ENCODE data around the gene RLBP1. TPM values are rescaled to one million over a fixed set of nuclear protein-coding genes. Genes with fewer than 3 reads are reported as not detected.
A peak's percentile ranks its signal among the peaks of the same experiment; 100 is the strongest.

RLBP1 gene
- total and polyA plus RNA-seq, 9 of the 15 experiments (the other 6 are each of a cell fraction or from before 2014, with no cell fraction given) = 0.05 TPM; not detected in 8

DNA sequence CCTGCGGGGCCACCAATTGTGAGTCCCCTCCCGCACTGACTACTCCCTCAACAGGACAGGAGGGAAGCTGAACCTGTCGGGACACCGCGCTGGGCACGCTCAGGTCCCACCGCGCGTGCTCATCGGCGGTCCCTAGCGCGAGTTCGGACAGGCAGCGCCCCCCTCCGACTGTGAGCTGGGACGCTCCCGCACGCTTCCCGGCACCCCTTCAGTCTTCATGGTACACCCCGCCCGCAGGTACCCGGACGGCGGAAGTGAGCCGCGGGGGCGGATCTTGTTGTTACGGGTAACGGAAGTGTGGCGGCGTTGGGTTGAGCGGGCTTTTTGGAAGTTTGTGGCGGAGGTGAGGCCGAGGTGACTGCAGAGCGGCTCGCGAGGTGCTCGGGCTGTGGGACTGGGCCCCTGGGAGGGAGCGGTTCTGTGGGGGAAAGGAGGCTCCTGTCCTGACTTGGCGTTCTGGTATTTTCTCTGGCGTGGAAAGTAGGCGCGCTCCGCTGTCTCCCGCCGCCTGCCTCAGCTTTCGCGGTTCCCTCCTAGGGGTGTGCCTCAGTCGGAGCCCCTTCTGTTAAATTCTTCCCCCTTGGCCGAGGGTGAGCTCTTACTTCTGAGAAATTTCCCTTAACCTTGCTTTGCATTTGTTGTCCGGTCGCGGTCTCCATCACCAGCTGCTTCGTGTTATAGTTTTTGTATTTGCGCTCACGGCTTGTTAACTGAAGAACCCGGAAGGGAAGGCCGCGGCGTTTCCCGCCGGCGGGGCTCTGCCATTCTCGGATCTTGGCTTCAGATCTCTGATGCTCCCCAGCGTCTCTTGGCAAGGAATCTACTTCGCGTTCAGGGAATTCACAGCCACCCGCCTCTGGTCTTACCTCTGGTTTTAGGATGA lies 22.6 kb upstream of the RLBP1 start, which contains the start of gene FANCI (continued):
- TF ChIP-seq RERE (CRISPR knock-in tag; IDR thresholded peaks at IDR 0.05; ENCODE audit: borderline replicate concordance) (0 out of 2 replicates have a peak, but pooled peaks have one; percentile 75), ELF2 (CRISPR knock-in tag; IDR thresholded peaks at IDR 0.05) (peak; percentile 50; the same call in 1 of the 2 replicates), TFAM (CRISPR knock-in tag; conservative IDR thresholded peaks at IDR 0.05) (no peak), STAT6 (CRISPR knock-in tag; IDR thresholded peaks at IDR 0.05) (no peak), SRSF7 (optimal IDR thresholded peaks at IDR 0.05; ENCODE audit: low read depth, low read length) (no peak), ZNF511 (CRISPR knock-in tag; IDR thresholded peaks at IDR 0.05) (peak; percentile 99), TSHZ1 (CRISPR knock-in tag; IDR thresholded peaks at IDR 0.05) (no peak), ZNF431 (CRISPR knock-in tag; IDR thresholded peaks at IDR 0.05) (peak; percentile 97), ZBTB8A (IDR thresholded peaks at IDR 0.05; ENCODE audit: partially characterized antibody) (no peak), CHCHD3 (CRISPR knock-in tag; IDR thresholded peaks at IDR 0.05) (no peak)
- TF ChIP-seq, protein P1, sequence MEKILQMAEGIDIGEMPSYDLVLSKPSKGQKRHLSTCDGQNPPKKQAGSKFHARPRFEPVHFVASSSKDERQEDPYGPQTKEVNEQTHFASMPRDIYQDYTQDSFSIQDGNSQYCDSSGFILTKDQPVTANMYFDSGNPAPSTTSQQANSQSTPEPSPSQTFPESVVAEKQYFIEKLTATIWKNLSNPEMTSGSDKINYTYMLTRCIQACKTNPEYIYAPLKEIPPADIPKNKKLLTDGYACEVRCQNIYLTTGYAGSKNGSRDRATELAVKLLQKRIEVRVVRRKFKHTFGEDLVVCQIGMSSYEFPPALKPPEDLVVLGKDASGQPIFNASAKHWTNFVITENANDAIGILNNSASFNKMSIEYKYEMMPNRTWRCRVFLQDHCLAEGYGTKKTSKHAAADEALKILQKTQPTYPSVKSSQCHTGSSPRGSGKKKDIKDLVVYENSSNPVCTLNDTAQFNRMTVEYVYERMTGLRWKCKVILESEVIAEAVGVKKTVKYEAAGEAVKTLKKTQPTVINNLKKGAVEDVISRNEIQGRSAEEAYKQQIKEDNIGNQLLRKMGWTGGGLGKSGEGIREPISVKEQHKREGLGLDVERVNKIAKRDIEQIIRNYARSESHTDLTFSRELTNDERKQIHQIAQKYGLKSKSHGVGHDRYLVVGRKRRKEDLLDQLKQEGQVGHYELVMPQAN (IDR thresholded peaks at IDR 0.05; ENCODE audit: borderline replicate concordance) = peak; percentile 96

All from K562 (cell line).